GM18870 (cell line): ENCODE data around the gene MANSC1.
"Not testable (repeated sequence)": the region's sequence is repeated elsewhere in the genome, so short reads cannot be mapped to it uniquely, and the experiment has no call there.

Experiments
- ATAC-seq: cut with Tn5 transposase; IDR thresholded peaks from one replicate; pipeline ENCODE4 v1.9.1; 2021; ENCODE audit warnings: moderate library complexity; ENCODE audit not compliant: unreplicated experiment

MANSC1 gene

DNA sequence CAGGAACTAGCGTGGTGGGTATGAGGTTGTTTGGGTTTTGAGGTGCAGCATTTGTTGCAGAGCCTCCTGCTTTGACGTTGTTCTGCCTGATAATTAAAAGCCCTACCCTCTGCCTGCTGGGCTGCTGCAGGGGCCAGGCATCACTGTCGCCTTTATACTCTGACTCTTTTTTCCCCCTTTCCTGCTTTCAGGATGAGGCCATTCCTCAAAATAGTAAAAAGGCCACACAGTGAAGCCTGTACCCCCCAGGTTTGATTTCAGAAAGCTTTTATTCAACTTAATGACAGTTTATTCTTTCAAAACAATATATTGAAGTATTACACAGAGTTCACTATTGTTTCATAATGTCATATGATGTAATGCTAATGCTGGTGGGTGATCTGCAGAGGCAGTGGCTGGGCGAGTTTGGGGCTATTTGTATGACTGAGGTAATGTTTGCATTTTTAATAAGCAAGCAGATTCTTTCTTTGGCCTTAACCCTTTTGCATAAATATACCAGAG is 15.9 kb upstream of the MANSC1 start:
- ATAC-seq: no peak

DNA sequence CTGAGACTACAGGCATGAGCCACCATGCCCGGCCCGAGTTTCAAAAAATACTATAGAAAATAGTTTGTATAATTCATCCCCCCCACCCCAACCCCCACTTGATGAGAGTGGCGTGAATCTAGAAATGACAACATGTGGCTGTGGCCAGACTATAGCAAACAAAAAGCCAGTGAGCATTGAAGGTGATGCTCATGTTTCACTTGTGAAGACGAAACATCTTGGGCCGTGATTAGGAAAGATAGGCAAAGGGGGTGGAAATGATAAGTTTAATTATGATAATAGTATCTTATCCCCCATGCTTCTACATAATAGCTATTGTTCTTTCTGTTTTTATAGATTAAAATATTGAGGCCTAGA is 15.4 kb upstream of the MANSC1 start:
- ATAC-seq: no peak

DNA sequence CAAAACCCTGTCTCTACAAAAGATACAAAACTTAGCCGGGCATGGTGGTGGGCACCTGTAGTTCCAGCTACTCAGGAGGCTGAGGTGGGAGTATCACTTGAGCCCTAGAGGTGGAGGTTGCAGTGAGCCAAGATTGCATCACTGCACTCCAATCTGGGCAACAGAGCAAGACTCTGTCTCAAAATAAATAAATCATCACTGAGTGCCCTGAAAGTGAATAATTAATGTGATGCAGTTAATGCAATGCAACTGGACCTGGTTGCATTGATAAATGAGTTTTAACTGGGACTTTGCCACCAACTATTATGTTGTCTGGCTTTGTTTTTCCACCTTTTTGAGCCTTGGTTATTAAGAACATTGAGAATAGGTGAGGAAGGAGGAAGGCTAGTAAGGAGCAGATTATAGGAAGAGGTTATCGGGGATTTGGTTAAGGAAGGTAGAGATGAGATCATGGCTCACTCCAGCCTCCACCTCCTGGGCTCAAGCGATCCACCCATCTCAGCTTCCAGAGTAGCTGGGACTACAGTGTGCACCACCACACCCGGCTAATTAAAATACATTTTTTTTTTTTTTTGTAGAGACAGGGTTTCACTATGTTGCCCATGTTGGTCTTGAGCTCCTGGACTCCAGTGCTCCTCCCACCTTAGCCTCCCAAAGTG is 14.9 kb upstream of the MANSC1 start:
- no peak for ATAC-seq

DNA sequence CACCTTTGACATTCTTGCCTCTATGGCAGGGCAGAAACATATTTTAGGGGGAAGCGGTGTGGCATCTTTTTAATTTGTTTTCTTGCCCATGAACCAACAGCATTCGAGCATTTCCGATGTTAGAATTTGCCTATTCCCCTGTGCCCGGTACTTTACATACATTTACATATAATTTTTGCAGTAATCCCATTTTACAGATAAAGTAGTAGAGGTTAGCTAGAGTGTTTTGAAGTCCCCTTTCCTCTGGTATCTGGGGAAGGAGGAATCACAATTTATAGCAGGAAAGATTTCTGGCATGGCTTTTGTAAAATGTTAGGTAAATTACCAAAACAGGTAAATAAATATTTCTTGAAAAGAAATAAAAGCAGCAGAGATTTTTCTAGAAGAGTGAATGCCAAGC is 8.5 kb upstream of the MANSC1 start:
- ATAC-seq: no peak

DNA sequence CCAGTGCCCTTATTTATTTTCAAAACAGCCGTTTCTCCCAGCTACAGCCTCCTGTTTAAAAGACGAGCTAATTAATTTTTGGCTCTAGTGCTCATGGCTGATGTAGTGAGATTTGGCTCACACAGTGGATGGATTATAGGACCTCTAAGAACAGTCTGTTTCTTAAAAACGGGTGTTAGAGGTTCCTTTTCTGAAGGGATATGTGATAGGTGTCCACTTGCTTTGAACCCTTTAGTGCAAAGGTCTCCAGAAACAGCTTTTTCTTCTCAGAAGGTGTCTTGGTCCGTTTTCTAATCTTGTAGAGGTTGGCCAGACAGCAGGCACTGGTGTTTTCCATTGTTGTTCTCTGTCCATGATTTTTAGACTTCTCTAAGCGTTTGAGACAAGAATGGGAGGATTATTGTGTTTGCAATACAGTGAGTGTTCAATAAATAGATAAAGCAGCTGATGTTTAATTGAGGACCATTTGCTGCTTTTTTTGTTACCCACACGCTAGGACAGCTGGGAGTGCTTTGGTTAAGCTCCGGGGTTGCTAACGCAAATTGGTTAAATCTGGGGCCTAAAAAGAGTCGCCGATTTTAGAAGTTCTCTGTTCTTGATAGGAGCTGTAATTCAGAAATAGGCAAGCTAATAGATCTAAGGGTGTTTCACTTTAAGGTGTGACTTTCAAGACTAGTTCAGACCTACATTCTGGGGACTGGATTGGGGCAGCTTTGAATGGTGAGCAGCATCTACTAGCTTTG is 7.8 kb upstream of the MANSC1 start:
- no peak for ATAC-seq

DNA sequence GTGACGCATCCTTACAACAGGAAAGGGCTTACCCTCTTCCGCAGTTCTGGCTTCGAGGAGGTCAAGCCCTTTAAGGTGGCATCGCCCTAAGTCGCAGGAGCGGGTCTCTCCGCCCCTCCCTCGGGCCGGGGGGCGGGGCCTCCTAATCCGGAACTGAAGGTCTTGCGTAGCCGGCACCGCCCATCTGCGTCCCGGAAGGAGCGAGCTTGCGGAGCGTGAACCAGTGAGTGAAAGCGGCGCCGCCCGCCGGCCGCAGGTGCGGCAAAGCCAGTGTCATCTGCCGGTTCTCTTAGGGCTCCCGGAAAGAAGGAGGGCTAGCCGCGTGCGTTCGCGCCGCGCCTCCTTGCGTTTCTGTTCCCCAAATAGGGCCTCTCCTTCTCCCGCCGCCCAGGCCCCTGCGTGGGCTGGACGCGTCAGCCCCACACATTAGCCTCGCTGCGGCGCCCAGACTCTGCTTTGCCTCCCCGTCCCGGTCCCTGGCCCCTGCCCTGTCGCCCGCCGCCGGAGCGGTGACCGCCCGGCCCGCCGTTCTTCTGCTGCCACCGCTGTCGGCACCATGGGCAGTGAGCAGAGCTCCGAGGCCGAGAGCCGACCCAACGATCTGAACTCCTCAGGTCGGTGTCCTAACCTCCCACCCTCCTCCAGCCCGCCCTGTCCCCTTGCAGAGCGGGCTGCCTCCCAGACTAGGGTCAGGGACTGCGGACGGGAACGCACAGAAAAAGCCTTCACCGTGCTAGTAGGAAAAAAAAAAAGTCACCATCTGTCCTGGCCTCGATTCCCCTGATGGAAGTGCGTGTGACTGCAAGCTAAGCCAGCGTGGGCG is 7.1 kb upstream of the MANSC1 start, which contains the start of gene BORCS5:
TSS of gene BORCS5 (plus strand) at position 183 of the 823 bp plus-strand sequence. CDS start at position 557, 374 bp downstream.
- ATAC-seq: peak; percentile 84

DNA sequence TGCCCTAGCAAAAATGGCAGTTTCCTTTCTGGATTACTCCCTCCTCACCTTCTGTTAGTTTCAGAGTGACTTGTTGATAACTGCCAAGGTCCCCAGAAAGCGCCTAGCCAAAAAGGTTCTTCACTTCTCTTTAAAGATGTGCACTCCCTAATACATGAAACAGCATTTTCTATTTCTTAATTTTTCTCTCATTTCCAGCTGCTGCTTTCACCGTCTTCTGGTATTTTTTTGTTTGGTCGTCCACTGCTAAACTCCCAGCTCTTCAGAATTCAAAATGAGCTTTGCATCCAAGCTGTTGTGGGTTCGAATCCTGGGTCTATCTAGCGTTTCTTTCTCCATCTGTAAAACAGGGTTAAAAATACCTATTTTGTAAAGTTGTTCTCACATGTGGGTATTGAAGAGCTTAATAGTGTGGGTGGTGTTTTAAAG is 6.4 kb upstream of the MANSC1 start:
- ATAC-seq: no peak

DNA sequence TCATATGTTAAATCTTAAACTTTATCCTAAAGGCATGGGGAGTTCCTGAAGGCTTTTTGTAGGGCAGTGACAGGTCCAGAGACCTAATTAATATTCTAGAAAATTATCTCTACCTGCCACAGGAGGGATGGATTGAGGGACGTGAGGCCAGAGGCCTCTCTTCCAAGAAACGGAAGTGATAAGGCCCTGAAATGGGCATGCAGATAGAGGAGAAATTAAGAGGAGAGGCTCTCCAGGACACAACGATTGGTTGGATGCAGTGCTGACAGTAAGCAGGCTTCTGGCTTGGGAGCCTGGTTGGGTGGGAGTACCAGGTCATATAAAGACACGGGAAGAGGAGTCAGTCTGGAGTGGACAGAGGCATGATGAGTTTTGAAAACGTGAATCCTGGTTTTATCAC is 3.8 kb upstream of the MANSC1 start:
- no peak for ATAC-seq

DNA sequence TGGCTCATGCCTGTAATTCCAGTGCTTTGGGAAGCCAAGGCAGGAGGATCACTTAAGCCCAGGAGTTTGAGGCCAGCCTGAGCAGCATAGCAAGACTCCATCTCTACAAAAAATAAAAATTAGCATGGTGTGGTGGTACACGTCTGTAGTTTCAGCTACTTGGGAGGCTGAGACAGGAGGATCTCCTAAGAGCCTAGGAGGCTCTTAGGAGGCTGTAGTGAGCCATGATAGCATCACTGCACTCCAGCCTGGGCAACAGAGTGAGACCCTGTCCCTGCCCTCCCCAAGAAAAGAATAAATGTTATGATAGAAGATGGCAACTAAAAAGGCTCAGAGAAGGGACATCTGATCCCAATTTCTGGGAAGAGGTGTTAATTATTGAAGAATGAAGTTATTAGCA is 3.2 kb upstream of the MANSC1 start:
- no peak for ATAC-seq

DNA sequence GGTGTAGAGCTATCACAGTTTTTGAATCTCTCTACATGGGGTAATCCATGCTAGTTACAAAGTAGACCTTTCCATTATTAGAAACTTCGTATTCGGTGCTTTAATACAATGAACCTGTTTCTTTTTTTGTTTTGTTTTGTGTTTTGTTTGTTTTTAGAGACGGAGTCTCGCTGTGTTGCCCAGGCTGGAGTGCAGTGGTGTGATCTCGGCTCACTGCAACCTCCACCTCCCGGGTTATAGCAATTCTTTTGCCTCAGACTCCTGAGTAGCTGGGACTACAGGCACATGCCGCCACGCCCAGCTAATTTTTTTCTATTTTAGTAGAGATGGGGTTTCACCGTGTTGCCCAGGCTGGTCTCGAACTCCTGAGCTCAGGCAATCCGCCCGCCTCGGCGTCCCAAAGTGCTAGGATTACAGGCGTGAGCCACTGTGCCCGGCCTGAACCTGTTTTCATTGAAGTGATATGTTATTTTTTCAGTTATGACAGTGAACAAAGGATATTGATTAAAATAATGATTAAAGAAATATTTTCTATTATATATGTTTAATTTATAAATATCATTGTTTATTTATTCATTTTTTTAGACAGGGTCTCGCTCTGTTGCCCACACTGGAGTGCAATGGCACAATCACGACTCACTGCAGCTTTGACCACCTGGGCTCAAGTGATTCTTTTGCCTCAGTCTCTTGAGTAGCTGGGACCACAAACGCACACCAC is 1.6 kb upstream of the MANSC1 start:
- not testable (repeated sequence) for ATAC-seq

DNA sequence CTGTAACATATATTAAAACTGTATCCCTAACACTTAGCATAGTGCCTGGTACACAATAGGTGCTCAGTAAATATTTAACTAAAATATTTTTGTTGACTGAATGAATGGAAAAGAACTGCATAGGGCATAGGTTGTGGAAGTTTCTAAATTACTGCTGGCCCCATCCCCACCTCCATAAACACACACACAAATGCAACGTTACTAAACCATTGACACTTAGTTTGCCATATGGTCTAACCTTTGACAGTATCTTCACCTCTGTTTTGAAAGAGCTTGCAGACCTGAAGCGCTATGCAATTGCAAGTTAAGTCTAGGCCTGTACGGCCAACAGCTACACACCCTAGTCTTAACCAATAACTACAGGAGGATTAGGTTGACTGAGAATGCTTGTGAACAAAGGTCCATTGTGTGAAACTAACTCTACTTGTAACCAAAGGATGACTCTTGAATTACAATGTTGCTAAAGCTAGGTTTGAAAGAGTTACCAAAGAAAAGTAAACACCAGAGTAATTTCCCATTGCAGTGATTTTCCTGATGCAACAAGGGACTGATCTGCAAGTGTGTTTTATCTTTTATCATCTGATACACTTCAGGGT is 924 bp upstream of the MANSC1 start:
- ATAC-seq: no peak

DNA sequence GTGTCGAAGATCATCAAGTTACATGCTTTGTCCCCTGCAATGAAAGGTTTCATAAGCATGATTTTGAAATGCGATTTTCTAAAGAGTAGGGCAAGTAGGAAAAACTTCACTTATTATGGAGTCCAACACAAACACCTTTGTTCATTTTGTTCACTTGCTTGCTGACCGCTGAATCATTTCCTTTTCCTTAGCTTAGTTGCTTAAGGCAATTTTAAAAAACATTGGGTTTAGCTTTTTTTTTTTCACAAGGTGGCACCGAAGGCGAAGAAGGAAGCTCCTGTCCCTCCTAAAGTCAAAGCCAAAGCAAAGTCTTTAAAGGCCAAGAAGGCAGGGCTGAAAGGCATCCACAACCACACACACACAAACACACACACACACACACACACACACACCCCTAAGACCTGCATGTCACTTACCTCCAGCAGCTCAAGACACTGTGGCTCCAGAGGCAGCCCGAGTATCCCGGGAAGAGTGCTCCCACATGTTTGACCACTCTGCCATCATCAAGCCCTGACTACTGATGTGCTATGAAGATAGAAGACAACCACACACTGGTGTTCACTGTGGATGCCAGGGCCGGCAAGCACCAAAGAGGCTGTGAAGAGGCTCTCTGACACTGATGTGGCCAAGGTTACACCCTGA is 11.4 kb downstream of the MANSC1 start:
- no peak for ATAC-seq

DNA sequence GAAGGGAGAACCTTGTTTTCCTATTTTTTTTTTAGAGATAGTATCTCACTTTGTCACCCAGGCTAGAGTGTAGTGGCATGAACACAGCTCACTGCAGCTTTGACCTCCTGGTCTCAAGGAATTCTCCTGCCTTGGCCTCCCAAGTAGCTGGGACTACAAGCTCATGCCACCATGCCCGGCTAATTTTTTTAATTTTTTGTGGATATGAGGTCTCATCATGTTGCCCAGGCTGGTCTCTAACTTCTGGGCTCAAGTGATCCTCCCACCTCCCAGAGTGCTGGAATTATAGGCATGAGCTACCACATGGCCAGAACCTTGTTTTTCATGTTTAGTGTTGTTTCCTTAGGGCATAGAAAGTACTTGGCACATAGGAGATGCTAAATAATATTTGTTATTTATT is 13.5 kb downstream of the MANSC1 start:
- ATAC-seq: no peak

DNA sequence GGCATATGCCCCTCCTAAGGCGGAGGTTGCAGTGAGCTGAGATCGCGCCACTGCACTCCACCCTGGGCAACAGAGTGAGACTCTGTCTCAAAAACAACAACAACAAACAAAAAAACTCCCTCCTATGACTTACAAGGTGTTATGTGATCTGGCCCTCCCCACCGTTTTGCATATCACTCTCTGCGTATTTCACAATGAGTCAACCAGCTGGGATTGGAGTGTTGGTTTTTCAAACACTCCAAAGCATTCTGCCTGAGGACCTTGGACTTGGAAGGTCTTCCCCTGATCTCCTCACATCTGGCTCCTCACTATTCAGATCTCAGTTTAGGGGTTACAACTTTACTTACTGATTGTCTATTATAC is 14.0 kb downstream of the MANSC1 start:
- peak; percentile 68 for ATAC-seq

DNA sequence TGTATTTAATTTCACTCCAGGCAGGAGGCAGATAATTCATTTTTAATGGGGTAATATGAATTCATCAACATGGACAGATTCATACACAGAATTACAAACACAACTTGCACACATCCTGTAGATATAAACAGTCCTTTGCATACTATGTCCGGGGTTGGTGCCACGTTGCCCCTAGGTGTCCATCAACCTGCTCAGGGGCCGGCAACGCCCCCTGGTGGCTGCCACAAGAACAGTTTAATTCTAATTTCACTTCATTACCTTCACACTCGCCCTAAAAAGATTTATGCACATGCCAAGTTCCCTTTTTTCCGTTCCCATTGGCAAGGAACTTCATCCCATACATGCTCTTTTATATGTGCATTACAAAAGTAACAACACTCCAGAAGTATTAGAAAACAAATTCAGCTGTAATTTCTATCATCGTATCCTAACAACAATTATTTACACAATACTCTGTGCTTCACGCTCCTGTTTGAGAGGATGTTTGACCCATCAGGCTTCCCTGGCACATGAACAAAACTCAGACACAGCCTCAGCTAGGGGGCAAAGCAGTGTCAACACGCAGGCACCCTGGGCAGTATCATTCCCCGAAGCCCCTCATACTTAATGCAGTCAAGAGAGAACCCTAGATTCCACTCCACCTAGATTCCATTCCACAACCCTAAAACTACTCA is 15.5 kb downstream of the MANSC1 start:
- no peak for ATAC-seq

DNA sequence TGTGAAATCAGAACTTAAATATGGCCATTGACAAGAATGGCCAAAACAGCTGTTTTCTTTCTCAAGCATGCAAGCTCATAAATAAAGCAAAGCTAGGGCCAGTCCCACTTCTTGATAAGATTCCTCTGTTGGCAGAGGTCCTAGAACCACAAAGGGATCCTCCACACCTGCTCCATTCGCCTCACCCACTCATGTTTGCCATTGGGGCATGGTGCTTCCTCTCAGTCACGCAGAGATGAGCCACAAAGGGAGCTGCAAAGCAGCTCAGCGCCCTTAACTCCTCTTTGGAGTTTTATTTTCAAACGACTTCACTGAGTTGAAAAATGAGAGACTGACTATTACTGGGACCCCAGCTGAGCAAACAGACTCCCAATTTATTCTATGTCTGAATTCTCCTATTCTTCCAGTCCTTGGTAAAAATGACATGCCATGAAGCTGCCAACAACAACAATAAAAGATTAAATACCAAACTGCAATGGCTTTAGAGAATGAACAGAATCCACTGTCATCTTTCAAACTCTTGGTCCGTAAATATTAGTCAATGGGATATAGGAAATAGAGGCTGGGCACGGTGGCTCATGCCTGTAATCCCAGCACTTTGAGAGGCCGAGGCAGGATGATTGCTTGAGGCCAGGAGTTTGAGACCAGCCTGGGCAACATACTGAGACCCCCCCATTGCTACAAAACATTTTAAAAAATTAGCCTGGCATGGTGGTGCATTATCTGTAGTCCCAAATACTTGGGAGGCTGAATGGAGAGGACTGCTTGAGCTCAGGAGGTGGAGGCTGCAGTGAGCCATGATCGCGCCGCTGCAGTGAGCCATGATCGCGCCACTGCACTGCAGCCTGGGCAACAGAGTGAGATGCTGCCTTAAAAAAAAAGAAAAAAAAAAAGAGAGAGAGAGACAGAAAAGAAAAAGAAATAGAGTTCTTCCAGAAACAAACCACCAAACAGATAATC is 16.4 kb downstream of the MANSC1 start:
- ATAC-seq: no peak

DNA sequence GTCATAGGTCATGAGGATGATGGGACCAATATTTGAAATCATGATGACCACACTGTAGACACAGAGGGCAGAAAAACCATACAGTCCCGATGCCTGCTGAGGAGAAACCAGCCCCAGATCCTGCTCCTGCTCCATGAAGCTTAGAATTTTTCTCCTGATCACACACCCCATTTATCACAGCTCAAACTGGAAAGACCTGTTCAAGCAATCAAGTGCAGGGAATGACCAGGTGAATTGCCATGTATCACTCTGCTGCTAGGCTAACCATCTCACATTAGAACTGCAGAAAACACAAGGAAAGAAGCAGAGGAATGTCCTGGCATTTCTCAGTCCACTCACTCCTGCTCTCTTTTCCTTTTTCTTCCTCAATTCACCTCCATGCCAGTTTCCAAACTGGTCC is 18.1 kb downstream of the MANSC1 start:
- ATAC-seq: no peak

DNA sequence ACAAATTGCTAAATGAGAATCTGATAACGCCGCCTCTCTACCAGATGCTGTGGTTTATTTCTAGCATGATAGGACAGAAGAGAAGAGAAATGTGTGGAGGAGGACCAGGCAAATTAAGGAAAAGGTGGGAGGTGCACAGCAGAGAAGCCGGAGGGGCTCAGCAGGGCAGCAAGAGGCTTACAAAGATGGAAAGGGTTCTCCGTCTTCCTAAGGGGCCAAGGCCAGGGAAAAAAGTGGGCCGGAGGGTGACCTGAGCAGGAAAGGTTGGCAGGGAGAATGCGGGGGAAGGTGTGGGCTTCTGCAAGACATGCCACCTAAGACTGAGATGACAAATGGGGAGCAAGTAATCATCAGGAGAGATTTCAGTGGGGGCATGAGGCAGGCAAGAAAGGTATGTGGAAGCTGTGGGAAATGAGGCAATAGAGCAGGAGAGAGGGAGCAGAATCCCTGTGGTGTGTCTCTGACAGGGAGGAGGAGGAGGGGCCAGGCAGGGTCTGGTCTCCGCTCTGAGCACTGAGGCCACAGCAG is 18.7 kb downstream of the MANSC1 start:
- ATAC-seq: no peak
